Raji (cell line): ENCODE measurements around the gene NKTR.

Experiments
- POLR2A ChIP-seq: IDR thresholded peaks from 2 replicates; pipeline ENCODE4 v1.6.1; 2011; ENCODE audit warnings: low read depth, low read length, control low read depth; ENCODE audit not compliant: insufficient read depth

The NKTR gene

DNA sequence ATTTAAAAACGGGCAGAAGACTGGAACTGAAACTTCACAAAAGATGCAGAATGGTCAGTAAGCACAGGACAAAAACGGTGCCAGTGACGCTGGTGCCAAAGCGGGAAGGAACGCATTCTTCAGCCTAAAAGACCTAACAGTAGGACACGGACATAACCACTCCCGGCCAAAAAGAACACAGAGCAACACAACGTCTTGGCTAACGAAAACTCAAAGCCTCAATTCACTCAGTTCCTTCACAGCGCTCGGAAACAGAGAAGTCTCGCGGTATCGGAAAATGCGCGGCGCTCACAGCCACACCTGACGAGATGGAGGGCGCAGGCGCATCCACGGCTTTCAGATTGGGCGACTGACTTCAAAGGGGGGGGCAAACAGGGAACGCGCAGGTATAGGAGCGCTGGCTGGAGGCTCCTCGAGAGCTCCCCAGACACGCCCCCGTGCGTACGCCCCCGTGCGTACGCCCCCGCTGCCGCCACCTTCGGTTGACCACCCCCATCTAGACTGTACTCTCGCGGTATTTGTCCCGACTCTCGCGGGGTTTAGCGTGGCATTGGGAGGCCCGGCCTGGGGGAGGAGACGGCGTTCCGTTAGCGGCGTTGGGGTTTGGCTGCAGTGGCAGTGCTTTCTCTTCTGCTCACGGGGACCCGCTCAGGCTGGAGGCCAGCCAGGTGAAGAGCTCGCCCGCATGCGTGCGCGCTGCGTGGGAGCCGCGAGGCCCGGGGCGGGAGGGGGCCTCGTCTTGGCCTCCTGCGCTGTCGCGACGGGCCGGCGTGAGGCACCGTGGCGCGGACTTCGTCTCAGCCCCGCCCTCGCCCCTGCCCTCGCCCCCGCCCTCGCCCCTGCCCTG is at the start of gene NKTR:
Gene NKTR (plus strand): TSS at position 576 of the 847 bp plus-strand sequence. CDS start 321 bp downstream, outside the sequence.
- TF ChIP-seq POLR2A: peak; percentile 95

DNA sequence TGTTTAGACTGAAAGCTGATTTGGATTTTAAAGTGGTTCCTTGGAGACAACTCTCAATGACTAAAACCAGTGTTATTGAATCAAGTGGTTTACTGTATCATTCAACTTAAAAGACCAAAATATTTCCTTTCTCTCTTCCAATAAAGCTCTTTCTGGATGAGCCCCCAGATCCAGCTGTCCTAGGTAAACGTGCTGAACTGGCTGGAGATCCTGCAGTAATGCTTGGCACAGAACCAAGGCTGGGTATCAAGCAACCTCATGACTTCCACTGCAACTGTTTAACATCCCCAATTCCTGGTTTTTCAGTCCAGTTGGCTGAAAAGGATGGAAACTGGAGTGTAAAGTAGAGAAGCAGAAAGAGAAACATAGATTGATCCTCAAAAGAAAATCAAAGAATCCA is 47.7 kb upstream of the NKTR start:
- no peak for TF ChIP-seq POLR2A

DNA sequence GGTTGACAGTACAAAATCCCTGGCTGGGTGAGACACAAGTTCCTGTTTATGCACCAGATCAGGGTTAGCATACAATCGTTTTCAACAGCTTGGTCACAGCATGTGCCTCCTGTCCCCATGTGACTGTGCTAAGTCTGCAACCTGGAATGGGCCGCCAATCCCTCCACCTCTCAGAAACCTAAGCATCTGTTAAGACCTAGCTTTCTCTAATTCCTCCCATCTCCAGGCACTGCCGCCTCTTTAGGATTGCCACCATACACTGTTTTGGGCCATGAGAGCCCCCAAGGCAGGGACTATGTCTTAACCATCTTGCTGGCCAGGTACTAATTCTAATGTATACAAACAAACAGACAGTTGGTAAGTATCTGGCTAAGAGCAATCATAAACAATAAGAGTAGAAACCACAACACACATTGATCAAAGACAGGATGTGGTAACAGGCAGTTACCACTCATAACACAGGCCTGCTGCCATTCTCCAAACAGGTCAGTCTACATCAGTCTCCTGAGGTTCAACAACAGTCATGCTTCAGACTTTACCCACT is 44.3 kb upstream of the NKTR start:
- TF ChIP-seq POLR2A: no peak

DNA sequence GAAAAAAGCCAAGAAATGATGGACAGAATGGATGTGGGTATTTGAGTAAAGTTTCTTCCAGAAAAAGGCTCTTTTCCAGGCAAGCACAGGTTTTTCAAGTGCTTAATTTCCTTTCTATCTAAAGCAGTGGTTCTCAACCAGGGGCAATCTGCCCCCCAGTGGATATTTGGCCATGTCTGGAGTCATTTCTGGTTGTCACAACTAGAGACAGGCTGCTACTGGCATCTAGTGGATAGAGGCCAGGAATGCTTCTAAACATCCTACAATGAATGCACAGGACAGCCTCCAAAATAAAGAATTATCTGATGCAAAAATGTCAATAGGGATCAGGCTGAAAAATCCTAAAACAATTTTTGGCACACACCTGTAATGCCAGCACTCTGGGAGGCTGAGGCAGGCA is 42.6 kb upstream of the NKTR start:
- TF ChIP-seq POLR2A: no peak

DNA sequence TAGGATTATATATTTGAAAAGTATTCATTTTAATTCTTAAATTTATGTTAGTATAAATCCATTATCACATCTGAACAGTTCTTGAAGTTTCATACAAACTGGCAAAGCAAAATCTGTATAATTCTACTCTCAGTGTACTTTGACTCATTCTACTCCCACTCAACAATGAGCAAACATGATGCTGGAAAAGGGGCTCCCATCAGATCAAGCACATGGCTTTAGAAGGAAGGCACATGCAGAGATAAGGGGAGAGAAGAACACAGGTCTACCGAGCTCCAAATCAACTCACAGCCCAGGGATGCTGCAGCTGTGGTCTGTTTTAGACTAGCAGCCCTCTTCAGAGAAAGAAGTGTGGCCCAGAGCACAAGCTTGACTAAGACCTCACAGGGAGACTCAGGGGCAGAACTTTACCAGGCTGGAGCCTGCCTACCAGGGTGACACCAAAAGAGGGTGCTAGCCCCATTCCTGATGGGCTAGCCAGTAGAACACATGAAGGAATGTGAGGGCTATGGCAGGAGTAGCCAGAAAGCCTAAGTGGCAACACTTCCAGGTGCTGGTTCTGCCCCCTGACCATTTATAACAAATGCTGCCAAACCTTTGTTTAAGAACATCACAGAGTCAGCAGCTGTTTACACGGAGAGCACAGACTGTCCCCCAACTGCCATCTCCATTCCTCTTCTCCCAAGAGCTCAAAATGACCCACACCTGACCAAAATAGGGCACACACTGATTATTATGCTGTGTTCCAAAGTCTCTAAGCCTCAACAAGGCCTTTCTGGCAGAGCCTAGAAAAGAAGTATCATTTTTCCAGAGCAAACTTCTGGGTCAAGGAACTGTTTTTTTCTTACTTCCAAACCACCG is 38.2 kb upstream of the NKTR start:
- TF ChIP-seq POLR2A: no peak

DNA sequence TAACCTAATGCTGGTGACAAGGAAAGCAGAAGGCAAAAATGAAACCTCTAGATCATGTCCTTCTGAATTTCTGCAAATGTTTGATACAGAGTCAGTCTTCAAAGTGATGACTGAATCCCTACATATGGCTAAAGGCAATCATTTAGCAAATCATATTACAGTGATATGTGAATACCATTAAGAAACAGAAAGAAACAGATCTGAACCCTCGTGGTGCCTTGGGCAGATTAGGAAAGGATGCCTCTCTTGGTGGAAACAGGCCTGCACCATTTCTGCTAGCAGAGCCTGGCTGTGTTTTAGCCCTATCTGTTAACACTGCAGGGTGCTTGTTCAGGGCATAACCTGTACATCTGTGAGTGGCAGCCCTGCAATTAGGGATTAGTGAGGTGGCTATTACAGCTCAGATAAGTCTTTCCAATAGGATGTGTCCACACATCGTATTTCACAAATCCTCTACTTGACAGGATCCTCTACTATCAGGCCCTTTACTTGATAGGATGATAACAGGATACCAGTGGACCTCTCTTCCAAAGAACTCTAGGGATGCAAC is 30.8 kb upstream of the NKTR start:
- no peak for TF ChIP-seq POLR2A

DNA sequence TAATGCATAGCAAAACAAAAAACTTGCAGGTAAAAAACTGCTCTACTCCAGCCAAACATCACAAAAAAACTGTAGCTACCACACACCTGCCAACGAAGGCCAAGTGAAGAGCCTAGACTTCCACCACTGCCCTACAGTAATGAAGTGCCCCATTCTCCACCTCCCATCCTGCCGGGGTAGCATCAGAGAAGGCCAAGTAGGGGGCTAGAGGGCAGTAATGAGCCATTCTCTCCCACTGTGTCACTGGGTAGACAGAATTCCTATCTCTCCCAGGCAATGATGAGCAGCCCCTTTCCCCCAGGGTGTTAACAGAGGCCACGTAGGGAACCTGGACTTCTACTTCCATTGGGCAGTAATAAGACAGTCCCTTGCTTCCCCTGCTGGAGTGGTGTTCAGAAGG is 28.2 kb upstream of the NKTR start:
- no peak for TF ChIP-seq POLR2A

DNA sequence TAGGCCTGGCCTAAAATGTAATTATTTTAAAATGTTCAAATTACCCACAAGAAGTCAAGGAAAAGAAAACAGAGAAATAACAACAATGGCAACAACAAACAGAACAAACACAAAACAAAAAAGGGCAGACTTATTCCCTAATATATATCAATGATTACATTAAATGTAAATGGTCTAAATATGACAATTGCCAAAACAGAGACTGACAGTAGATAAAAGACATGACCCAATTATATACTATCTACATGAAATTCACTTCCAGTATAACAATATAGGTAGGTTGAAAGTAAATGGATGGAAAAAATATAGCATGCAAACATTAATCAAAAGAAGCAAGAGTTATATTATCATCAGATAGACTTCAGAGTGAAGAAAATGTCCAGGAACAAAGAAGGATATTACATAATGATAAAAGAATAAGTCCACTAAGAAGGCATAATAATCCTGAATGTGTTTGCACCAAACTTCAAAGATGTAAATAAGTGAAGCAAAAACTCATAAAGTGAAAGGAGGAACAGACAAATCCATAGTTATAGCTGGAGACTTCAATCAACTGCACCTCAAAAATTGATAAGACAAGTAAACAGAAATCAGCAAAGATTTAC is 25.2 kb upstream of the NKTR start:
- no peak for TF ChIP-seq POLR2A

DNA sequence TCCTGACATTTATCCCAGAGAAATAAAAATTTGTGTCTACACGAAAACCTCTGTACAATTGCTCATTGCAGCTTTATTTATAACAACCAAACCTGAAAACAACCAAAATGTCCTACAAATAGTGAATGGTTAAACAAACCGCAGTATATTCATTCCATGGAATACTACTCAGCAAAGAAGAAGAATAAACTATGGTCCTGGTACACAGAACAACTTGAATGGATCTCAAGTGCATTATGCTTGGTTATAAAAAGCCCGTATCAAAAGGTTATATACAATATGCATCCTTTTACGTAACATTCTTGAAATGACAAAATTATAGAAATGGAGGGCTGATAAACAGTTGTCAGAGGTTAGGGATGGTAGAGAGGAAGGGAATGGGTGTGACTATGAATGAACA is 22.4 kb upstream of the NKTR start:
- no peak for TF ChIP-seq POLR2A

DNA sequence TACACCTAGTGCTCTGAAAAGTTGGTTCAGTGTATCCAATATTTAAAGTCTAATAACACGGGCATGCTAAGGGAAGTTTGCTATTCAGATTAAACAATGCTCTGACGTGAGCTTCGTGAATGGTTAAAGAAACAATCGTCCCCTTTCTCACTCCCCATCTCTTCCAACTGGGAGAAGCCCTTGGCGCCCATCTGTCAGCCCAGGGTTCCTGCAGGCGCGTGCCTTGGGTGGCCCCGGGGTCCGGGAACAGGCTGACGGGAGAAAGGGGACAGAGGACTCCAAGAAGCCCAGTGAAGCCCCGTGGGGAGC is 19.1 kb upstream of the NKTR start:
- no peak for TF ChIP-seq POLR2A

DNA sequence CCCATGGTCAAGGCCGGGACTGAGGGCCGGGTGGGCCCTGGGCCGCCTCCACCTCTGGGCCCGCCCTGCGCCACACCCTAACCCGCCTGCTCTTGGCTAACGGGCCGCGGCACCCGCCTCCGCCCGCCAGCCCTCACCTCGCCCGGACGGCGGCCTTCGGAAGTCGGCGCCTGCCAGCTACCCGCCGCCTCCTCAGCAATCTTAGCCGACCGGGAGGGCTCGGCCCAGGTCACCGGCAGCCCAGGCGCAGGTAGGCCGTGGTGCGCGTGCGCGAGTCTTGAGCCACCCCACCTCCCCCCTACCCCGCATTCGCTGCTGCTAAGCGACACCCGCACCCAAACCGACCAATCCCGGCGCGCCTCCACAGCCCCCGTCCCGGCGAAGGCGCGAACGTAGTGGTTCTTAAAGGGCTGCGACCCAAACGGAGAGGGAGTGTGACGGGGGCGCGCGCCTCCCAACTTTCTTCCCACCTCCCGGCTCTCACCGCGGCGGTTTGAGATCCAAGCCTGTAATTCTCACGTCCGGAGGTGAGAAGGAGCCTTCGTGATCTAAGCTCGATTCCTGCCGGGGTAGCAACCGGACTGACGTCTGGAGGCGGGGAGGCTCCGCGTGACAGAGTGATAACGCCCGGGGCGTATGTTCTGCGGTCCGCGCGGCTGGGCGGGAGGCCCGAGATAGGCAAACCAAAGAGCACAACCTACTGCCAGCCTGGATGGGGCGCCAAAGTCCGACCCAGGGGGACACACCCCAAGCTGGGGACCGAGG is 18.6 kb upstream of the NKTR start, which contains the start of gene SEC22C:
Gene SEC22C (minus strand): TSS at position 259 of the 765 bp plus-strand sequence. CDS start 12,921 bp downstream, outside the sequence.
- peak; percentile 92 for TF ChIP-seq POLR2A

DNA sequence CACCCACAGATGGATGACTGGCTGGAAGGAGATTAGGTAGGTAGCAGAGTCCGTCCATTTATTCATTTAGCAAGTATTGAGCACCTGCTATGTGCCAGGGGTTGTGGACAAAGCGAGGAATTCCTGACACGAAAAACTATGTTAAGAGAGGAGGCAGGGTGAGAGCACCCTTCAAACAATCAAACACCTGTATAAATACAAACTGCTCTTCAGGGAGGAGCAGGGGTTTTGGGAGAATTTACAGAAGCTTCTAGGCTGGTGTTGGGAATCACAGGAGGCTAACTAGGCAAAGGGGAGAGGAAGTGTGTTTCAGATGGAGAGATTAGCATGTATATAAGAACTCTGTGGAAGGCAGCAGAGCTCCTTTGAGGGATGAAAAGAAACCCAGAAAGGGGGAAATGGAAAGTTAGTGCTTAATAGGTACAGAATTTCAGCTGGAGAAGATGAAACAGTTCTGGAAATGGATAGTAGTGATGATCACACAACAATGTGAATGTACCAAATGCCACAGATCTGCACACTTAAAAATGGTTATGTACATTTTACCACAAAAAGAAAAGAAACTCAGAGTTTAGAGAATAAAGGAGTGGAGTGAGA is 17.9 kb upstream of the NKTR start:
- no peak for TF ChIP-seq POLR2A

DNA sequence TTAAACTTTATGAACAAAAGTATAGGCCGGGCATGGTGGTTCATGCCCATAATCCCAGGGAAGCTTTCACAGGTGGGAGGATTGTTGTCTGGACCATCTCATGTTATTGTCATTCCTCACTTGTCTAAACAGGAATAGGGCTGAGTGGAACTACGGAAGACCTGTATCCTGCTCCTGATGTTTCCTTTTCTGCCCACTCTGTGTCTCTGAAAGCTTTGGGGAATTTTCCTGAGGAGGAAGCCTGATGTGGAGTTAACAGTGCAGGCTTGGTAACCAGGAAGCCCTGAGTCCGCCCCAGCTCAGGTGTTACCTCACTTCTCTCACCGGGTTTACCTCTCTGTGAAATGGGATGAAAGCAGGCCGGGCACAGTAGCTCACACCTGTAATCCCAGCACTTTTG is 11.9 kb upstream of the NKTR start:
- TF ChIP-seq POLR2A: no peak

DNA sequence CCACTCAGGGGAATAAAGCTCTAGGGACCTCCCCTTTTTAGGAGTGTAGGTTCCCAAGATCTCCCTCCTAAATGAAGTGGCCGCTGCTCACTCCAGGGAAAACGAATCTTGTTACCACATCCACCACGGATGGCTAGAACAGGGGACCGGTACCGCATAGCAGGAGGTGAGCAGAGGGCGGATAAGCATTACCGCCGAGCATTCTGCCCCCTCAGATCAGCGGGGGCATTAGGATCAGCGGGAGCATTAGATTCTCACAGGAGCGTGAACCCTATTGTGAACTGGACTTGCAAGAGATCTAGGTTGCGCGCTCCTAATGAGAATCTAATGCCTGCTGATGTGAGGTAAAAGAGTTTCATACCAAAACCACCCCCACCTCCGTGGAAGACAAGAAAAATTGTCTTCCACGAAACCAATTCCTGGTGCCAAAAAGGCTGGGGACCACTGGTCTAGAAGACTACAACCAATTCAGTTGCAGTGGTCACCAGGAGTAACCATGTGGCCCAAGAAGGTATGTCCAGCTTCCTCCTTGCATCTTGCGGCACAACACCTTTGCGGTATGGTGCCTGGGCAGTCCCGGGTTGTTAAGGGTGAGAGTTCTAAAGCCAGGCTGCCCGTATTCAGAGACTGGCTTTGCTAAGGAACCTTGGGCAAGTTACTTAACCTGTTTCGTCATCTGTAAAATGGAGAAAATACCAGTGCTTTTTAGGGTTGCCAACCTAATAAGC is 10.9 kb upstream of the NKTR start:
- no peak for TF ChIP-seq POLR2A
